ENCODE measurements around the gene REM1. TPM values are rescaled to one million over a fixed set of nuclear protein-coding genes. Genes with fewer than 3 reads are reported as not detected.

The REM1 gene
- total RNA-seq, 1 experiment from 2014 or later, result not detected

- no peak overlapping the region for H3K4ac ChIP-seq (ENCODE audit: low read depth, low read length)
- no peaks in the 10 kb centered on the region for H4K20me1 ChIP-seq (ENCODE audit: control insufficient read depth, insufficient read depth, insufficient read length)
- no peak overlapping the region for H2BK12ac ChIP-seq (ENCODE audit: insufficient read length, low read depth, low read length)
- no peak overlapping the region for H2AK5ac ChIP-seq (ENCODE audit: insufficient read length, low read length)
- no peak overlapping the region for H3K4me2 ChIP-seq (ENCODE audit: insufficient read depth, insufficient read length, low read length)
- Mint-ChIP-seq H3K27ac (no peak overlapping the region), H3K36me3 (ENCODE audit: insufficient read depth in 1 of 3, low read depth in 3 of 3) (peaks cover 11 to 54% (median 19%) of the 10 kb centered on the region in 3 experiments; a peak in 6 of 7 replicates), H3K4me1 (no peaks in the 10 kb centered on the region), H3K27me3 (ENCODE audit: low read depth) (peaks cover 24% of the 10 kb centered on the region), H3K4me3 (no peak overlapping the region), H3K9me3 (peaks cover 77 to 83% of the 10 kb centered on the region in 2 experiments)
- no peak overlapping the region for H2BK15ac ChIP-seq (ENCODE audit: low read depth, low read length)
- no peak overlapping the region for H3K14ac ChIP-seq (ENCODE audit: insufficient read depth, low read length)
- H3K23ac ChIP-seq (ENCODE audit: insufficient read length, low read depth, low read length), result no peak overlapping the region
- H3K27ac ChIP-seq (ENCODE audit: insufficient read length, low read depth, low read length), result no peak overlapping the region
- no peak overlapping the region for H3K18ac ChIP-seq (ENCODE audit: insufficient read length, low read depth, low read length)
- H2BK20ac ChIP-seq (ENCODE audit: low read depth, low read length, poor library complexity, severe bottlenecking), result no peak overlapping the region
- H3K79me1 ChIP-seq (ENCODE audit: insufficient read depth, low read depth, low read length, poor library complexity, severe bottlenecking), result no peaks in the 10 kb centered on the region
- H4K8ac ChIP-seq (replicated peaks; ENCODE audit: insufficient read length, low read depth, low read length), result no peak overlapping the region
- H3K4me1 ChIP-seq (ENCODE audit: insufficient read depth, low read length), result no peaks in the 10 kb centered on the region
- no peaks in the 10 kb centered on the region for H3K23me2 ChIP-seq (ENCODE audit: insufficient read length, low read depth, low read length, poor library complexity, severe bottlenecking)
- H3K27me3 ChIP-seq (ENCODE audit: insufficient read depth, low read length), result no peaks in the 10 kb centered on the region
- TF ChIP-seq, protein P1, sequence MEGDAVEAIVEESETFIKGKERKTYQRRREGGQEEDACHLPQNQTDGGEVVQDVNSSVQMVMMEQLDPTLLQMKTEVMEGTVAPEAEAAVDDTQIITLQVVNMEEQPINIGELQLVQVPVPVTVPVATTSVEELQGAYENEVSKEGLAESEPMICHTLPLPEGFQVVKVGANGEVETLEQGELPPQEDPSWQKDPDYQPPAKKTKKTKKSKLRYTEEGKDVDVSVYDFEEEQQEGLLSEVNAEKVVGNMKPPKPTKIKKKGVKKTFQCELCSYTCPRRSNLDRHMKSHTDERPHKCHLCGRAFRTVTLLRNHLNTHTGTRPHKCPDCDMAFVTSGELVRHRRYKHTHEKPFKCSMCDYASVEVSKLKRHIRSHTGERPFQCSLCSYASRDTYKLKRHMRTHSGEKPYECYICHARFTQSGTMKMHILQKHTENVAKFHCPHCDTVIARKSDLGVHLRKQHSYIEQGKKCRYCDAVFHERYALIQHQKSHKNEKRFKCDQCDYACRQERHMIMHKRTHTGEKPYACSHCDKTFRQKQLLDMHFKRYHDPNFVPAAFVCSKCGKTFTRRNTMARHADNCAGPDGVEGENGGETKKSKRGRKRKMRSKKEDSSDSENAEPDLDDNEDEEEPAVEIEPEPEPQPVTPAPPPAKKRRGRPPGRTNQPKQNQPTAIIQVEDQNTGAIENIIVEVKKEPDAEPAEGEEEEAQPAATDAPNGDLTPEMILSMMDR (conservative IDR thresholded peaks at IDR 0.05), result no peak
- no peak overlapping the region for H3K9ac ChIP-seq (ENCODE audit: extremely low read depth, insufficient read length, low read length)
- no peak overlapping the region for H3T11ph ChIP-seq (ENCODE audit: low read length)
- H2BK120ac ChIP-seq (ENCODE audit: low read depth, low read length, poor library complexity, severe bottlenecking), result no peak overlapping the region
- no peak overlapping the region for H4K91ac ChIP-seq (ENCODE audit: insufficient read length, low read depth, low read length)
- H2BK5ac ChIP-seq (ENCODE audit: insufficient read length, low read length), result no peak overlapping the region
- no peaks in the 10 kb centered on the region for H3K79me2 ChIP-seq (ENCODE audit: insufficient read depth, low read length)
- no peak overlapping the region for H2AFZ ChIP-seq (ENCODE audit: low read length)
- no peak for DNase-seq
- no peak overlapping the region for H3K56ac ChIP-seq (ENCODE audit: insufficient read length, low read depth, low read length)
- H4K5ac ChIP-seq (ENCODE audit: insufficient read length, low read depth, low read length), result no peak overlapping the region
- WGBS (ENCODE audit: extremely low coverage, insufficient read length, low lambda C conversion rate), result no CpG with 5 or more reads among the region's 6 CpGs
- peaks cover 70% of the 10 kb centered on the region for H3K9me3 ChIP-seq (ENCODE audit: control insufficient read depth, low read depth, low read length)
These were observed 1.2 kb downstream of the REM1 start for GRCh38 chr20:31476294-31476585.
